Right cardiac atrium (tissue), 5 donors: ENCODE measurements around the gene BPIFB3. TPM values are rescaled to one million over a fixed set of nuclear protein-coding genes. Genes with fewer than 3 reads are reported as not detected.
A peak's percentile ranks its signal among the peaks of the same experiment; 100 is the strongest.
"Not testable (repeated sequence)": the region's sequence is repeated elsewhere in the genome, so short reads cannot be mapped to it uniquely, and the experiment has no call there.

Experiments
- ATAC-seq, 2 donors: fragments of 200-7000 bp; cut with Tn5 transposase; one replicate each; pipeline versions ENCODE4 v1.8.0 to v1.9.1; 2020; ENCODE audit warnings: moderate library complexity in 2 of 2, mild to moderate bottlenecking in 1 of 2
- DNase-seq, 3 donors: peaks; one replicate each; pipeline ENCODE4 v3.0.0-alpha.2; 2020
- H3K27ac ChIP-seq: one replicate; pipeline ENCODE4 v1.5.1; 2013; ENCODE audit warnings: mild to moderate bottlenecking, low read length, control low read depth, moderate library complexity
- H3K27me3 ChIP-seq: one replicate; pipeline ENCODE4 v1.6.1; 2013; ENCODE audit not compliant: control insufficient read depth, insufficient read depth
- H3K4me1 ChIP-seq: one replicate; pipeline ENCODE4 v1.6.1; 2013; ENCODE audit warnings: low read length; ENCODE audit not compliant: control insufficient read depth, insufficient read depth
- H3K4me3 ChIP-seq: one replicate; pipeline ENCODE4 v1.5.1; 2013; ENCODE audit warnings: low read length, control low read depth
- H3K9me3 ChIP-seq: one replicate; pipeline ENCODE4 v1.6.1; 2013; ENCODE audit warnings: low read length; ENCODE audit not compliant: control insufficient read depth
- WGBS: extraction: QIAGEN DNeasy Blood & Tissue Kit; methylation state at CpG from one replicate; pipeline ENCODE4 v1.1.7; 2013; 5-methylcytosine and 5-hydroxymethylcytosine counted together
- intact Hi-C, 4 donors: fragments of 100-400 bp; cut with DNase I; formaldehyde crosslinking; loops; one replicate each; pipeline versions ENCODE4 v1.11.0 to v1.14.0; 2022 to 2023
- polyA plus RNA-seq: library from polyadenylated mRNA; stranded (reverse); fragments of 200-250 nt; gene quantifications from one replicate; pipeline ENCODE4 v1.2.3, GENCODE V29; 2013
- total RNA-seq, 4 donors: library from RNA; stranded (reverse); fragmentation: NEBNext Ultra II Directional; extraction: Animal tissue kit (Norgen Biotek cat#: 25700); gene quantifications; one replicate each; pipeline ENCODE4 v1.2.1, GENCODE V29; 2021
- donor health status: healthy with polysubstance abuse.
- donor health status: DM: no; HTN: yes; CAD: no.
- donor health status: DM: no; HTN: no; CAD: no.
- donor health status: DM: no; HTN: yes; CAD: no; lungs with severe emphysema.
- donor health status: DM: yes; HTN: yes; CAD: no.

The BPIFB3 gene
- total and polyA plus RNA-seq, 5 donors = not detected

DNA sequence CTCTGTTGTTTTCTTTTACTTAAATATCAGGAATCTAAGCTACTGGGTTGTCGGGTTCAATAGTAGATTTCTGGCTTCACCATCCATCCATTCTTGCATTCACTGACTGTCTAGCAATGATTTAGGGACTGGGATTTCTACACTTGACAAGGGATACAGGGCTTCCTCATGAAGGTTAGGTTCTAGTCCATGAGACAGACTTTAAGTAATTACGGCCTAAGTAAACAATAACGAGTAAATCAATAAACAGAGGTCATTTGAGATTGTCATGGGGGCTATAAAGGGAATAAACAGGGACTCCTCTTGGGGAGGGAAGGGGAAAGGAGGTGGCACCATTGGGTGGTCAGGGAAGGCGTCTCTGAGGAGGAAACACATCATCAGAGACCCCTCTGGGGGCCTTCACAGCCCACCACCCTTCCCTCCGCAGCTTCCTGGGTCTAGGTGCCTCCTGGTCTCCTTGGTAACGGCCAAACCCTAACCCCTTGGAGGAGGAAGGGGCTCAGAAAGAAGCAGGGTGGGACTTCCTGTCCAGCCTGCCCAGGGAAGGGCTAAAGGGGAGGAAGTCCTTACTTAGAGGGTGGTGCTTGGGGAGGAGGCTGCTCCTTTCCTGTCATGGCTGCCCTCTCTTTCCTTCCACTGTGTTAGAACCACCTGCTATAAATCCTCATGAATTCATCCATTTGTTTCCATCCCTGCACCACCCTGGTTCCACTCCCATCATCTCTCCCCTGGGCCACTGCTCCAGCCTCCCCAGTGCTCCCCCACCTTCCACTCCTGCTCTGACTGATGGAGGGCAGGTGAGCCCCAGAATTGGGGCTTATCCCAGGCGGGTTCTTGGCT is 59.1 kb downstream of the BPIFB3 start:
- WGBS = 86% methylated on average over 7 of the region's 7 CpGs
- Histone ChIP-seq H3K27me3 (no peaks in the 10 kb centered on the region), H3K4me1 (no peaks in the 10 kb centered on the region), H3K4me3 (no peak overlapping the region), H3K9me3 (no peaks in the 10 kb centered on the region), H3K27ac (no peak overlapping the region)
- intact Hi-C loops = no loop called here
- peak in 1 of 2 donors; percentile 29 for ATAC-seq
- no peak for DNase-seq

DNA sequence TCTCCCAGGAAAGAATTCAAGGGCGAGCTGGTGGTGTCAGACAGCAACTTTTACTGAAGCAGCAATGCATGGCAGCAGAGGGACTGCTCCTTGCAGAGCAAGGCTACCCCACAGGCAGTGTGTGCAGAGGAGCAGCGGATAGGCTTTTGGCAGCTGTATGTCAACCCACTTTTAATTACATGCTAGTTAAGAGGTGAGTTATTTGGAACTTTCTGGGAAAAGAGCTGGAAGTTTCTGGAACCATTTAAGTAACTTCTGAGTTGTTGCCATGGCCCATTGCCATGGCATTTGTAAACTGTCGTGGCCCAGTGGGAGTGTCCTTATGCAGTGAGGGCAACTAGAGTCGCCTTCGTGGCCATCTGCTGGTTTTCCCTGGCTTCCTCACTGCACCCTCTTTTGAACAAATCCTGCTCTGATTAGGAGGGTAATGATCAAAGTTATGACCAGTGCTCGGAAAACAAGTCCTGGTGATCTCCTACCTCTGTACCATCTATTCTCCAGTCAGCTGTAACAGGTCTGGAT is 59.7 kb downstream of the BPIFB3 start:
- peak in 1 of 2 donors; percentile 56 for ATAC-seq

DNA sequence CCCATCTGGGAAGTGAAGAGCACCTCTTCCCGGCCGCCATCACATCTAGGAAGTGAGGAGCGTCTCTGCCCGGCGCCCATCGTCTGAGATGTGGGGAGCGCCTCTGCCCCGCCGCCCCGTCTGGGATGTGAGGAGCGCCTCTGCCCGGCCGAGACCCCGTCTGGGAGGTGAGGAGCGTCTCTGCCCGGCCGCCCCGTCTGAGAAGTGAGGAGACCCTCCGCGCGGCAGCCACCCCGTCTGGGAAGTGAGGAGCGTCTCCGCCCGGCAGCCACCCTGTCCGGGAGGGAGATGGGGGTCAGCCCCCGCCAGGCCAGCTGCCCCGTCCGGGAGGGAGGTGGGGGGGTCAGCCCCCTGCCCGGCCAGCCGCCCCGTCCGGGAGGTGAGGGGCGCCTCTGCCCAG is 61.8 kb downstream of the BPIFB3 start:
- H3K27ac ChIP-seq, H3K27me3 ChIP-seq, H3K4me1 ChIP-seq, H3K9me3 ChIP-seq, intact Hi-C loops, ATAC-seq, H3K4me3 ChIP-seq, DNase-seq: not testable (repeated sequence)
- WGBS = 97% methylated on average over 29 of the region's 34 CpGs

More for the DNA sequence above, 59.7 kb downstream of the BPIFB3 start:
- intact Hi-C loops = no loop called here
- no peaks in the 10 kb centered on the region for H3K27me3 ChIP-seq
- WGBS = 66% methylated on average over 6 of the region's 6 CpGs
- no peak for DNase-seq
- no peak overlapping the region for H3K4me3 ChIP-seq
- H3K27ac ChIP-seq = no peak overlapping the region
- H3K4me1 ChIP-seq = no peaks in the 10 kb centered on the region
- no peaks in the 10 kb centered on the region for H3K9me3 ChIP-seq

DNA sequence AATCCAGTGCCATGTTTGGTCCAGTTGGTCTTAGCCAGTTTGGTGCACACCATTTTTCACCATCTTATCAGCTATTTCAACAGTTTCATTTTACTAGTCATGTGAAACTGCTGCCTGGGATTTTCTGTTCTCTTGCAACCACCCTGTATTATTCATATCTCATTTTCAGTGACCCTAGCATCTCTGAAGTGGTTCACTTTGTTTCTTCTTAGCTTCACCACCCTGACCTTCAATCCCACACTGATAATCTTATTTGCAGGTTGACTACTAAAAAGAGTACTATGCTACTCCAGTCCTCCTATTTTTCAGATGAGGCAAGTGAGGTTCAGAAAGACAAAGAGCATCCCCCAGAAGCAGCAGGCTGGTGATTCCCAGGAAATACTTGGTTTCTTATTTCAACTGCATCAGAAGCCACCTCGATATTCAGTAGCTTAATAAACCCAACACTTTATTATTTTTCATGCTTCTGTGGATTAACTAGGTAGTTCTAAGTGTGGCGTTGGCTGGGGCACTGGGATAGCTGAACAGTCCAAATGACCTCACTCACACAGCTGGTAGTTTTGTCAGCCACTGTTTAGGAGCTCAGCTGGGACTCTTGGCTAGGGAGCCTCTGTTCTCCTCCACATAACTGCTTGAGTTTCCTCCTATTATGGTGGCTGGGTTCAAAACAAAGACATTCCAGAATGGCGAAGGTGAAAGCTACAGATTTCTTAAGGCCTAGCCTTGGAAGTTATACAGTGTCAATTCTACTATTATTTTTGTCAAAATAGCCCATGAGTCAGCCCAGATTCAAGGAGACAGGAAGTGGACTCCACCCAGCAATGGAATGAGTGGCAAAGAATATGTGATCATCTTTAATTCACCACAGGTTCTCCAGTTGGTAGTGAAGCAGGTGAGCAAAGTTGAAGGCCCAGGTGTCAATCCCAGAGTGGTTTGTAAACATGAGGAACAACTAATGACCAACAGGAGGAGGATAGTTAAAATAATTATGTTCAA is 66.3 kb downstream of the BPIFB3 start:
- ATAC-seq (no peak), DNase-seq (no peak)
- intact Hi-C loops = no loop called here
- H3K9me3 ChIP-seq = no peaks in the 10 kb centered on the region
- H3K27ac ChIP-seq = no peak overlapping the region
- 73% methylated on average over 3 of the region's 3 CpGs for WGBS
- peaks cover 3% of the 10 kb centered on the region for H3K4me1 ChIP-seq
- no peak overlapping the region for H3K4me3 ChIP-seq
- H3K27me3 ChIP-seq = no peaks in the 10 kb centered on the region

DNA sequence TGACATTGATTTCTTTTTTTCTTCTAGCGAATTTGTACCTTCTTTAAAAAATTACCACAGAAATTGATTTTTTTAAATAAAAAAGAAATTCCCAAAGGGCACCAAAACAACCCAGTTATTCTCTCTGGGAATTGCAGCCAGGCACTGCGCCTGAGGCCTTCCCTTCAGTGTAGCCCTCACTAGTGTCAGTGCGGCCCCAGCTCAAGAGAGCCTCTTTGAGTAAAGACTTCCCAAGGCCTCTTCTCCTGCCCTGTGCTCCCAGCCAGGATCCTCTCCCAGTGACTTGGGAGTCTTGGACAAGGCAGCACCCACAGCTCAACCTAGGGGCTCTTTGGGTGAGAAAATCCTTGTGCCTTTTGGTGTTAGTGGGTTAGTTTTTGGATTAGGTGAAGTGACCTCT is 67.2 kb downstream of the BPIFB3 start:
- Histone ChIP-seq H3K27ac (no peak overlapping the region), H3K4me3 (no peak overlapping the region), H3K4me1 (peaks cover 4% of the 10 kb centered on the region), H3K27me3 (no peaks in the 10 kb centered on the region), H3K9me3 (no peaks in the 10 kb centered on the region)
- no peak for ATAC-seq
- intact Hi-C loops = no loop called here
- DNase-seq = no peak
- WGBS = 89% methylated on average over 3 of the region's 3 CpGs

DNA sequence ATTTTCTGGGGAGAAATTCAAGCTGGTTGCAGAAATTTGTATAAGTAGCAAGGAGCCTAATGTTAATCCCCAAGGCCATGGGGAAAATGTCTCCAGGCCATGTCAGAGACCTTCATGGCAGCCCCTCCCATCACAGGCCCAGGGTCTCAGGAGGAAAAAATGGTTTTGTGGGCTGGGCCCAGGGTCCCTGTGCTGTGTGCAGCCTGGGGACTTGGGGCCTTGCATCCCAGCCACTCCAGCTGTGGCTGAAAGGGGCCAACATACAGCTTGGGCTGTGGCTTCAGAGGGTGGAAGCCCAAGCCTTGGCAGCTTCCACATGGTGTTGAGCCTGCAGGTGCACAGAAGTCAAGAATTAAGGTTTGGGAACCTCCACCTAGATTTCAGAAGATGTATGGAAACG is 68.6 kb downstream of the BPIFB3 start:
- ATAC-seq, H3K27ac ChIP-seq, H3K4me1 ChIP-seq, H3K9me3 ChIP-seq, H3K27me3 ChIP-seq, H3K4me3 ChIP-seq, intact Hi-C loops, DNase-seq: not testable (repeated sequence)
- 42% methylated on average over 1 of the region's 1 CpG for WGBS

Other genes starting within 250 kb of the BPIFB3 start
- gene MAPRE1, start 233.9 kb upstream of the BPIFB3 start, total RNA-seq = 100 to 1,000 TPM in 1 of 4 donors, 10 to 100 TPM in 3; 71.9 to 110 (median 84.3) TPM
- 47.0 TPM for gene MAPRE1, start 233.9 kb upstream of the BPIFB3 start, polyA plus RNA-seq
- under 1 TPM in 2 of 4 donors, not detected in 2; 0.20 to 0.64 TPM for gene EFCAB8, start 195.0 kb upstream of the BPIFB3 start, total RNA-seq
- gene EFCAB8, start 195.0 kb upstream of the BPIFB3 start, polyA plus RNA-seq = not detected
- gene SUN5, start 49.5 kb upstream of the BPIFB3 start, total RNA-seq = not detected
- not detected for gene SUN5, start 49.5 kb upstream of the BPIFB3 start, polyA plus RNA-seq
- gene BPIFB2, start 46.2 kb upstream of the BPIFB3 start, total RNA-seq = not detected
- gene BPIFB2, start 46.2 kb upstream of the BPIFB3 start, polyA plus RNA-seq = not detected
- not detected for gene BPIFB6, start 22.3 kb upstream of the BPIFB3 start, total RNA-seq
- not detected for gene BPIFB6, start 22.3 kb upstream of the BPIFB3 start, polyA plus RNA-seq
- gene BPIFB4, start 25.7 kb downstream of the BPIFB3 start, total RNA-seq = under 1 TPM in 2 of 4 donors, not detected in 2; 0.62 to 0.69 TPM
- gene BPIFB4, start 25.7 kb downstream of the BPIFB3 start, polyA plus RNA-seq = not detected
- gene BPIFA2, start 114.3 kb downstream of the BPIFB3 start, total RNA-seq = not detected
- not detected for gene BPIFA2, start 114.3 kb downstream of the BPIFB3 start, polyA plus RNA-seq
- not detected for gene BPIFA3, start 163.4 kb downstream of the BPIFB3 start, total RNA-seq
- not detected for gene BPIFA3, start 163.4 kb downstream of the BPIFB3 start, polyA plus RNA-seq
- not detected for gene BPIFA1, start 182.1 kb downstream of the BPIFB3 start, total RNA-seq
- gene BPIFA1, start 182.1 kb downstream of the BPIFB3 start, polyA plus RNA-seq = not detected
- gene BPIFB1, start 229.3 kb downstream of the BPIFB3 start, total RNA-seq = not detected
- not detected for gene BPIFB1, start 229.3 kb downstream of the BPIFB3 start, polyA plus RNA-seq